ENCODE data around the gene APRT. TPM values are rescaled to one million over a fixed set of nuclear protein-coding genes. Genes with fewer than 3 reads are reported as not detected.

The APRT gene
- total RNA-seq, 4 donors from 2014 or later: 32.5 to 82.2 (median 56.3) TPM

DNA sequence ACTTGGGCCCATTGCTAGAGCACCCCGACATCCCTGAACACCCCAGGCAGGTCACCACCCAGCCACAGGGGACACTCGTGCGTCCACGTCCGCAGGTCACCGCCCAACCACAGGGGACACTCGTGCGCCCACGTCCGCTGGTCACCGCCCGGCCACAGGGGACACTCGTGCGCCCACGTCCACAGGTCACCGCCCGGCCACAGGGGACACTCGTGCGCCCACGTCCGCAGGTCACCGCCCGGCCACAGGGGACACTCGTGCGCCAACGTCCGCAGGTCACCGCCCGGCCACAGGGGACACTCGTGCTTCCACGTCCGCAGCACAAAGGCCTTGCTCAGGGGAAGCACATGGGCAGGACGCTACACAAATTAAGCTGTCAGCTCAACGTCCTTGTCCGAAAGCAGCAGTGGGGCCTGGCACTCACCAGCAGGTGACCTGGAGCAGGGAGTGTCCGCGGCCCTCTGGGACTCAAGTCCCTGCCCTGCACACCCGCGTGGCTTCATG is 27.4 kb upstream of the APRT start:
- Histone ChIP-seq H3K9me3 (no peaks in the 10 kb centered on the region), H3K36me3 (no peaks in the 10 kb centered on the region), H3K4me1 (no peaks in the 10 kb centered on the region), H3K4me3 (no peak overlapping the region), H3K27ac (no peak overlapping the region), H3K27me3 (no peaks in the 10 kb centered on the region)
- no peak for DNase-seq
- intact Hi-C loops (cut with DNase I; ENCODE audit: low total_unique reads): no loop called here
- TF ChIP-seq, protein P1, sequence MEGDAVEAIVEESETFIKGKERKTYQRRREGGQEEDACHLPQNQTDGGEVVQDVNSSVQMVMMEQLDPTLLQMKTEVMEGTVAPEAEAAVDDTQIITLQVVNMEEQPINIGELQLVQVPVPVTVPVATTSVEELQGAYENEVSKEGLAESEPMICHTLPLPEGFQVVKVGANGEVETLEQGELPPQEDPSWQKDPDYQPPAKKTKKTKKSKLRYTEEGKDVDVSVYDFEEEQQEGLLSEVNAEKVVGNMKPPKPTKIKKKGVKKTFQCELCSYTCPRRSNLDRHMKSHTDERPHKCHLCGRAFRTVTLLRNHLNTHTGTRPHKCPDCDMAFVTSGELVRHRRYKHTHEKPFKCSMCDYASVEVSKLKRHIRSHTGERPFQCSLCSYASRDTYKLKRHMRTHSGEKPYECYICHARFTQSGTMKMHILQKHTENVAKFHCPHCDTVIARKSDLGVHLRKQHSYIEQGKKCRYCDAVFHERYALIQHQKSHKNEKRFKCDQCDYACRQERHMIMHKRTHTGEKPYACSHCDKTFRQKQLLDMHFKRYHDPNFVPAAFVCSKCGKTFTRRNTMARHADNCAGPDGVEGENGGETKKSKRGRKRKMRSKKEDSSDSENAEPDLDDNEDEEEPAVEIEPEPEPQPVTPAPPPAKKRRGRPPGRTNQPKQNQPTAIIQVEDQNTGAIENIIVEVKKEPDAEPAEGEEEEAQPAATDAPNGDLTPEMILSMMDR (IDR thresholded peaks at IDR 0.05): no peak
- no peak for TF ChIP-seq POLR2A (IDR thresholded peaks at IDR 0.05)

DNA sequence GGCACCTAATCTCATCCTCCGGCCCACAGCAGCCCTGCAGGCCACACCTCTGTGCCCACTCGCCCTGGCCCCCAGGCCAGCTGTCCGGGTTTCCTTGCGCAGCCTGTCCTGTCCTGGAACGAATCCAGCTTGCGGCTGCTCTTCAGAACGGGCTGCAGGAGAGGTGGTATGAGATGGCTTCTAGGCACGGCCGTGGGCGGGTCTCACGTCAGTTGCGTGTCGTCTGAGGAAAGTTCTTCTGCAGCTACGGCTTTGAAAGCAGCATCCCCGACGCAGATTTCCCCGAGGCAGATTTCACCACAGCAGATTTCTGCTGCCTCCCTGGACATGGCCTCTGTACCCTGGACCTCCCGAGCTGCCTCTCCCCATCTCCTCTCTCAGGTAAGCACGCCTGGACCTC is 26.8 kb upstream of the APRT start:
- DNase-seq: no peak
- Histone ChIP-seq H3K9me3 (no peaks in the 10 kb centered on the region), H3K4me1 (no peaks in the 10 kb centered on the region), H3K36me3 (no peaks in the 10 kb centered on the region), H3K27me3 (no peaks in the 10 kb centered on the region), H3K4me3 (no peak overlapping the region), H3K27ac (no peak overlapping the region)
- TF ChIP-seq, protein P1 (IDR thresholded peaks at IDR 0.05): no peak
- intact Hi-C loops (cut with DNase I; ENCODE audit: low total_unique reads): no loop called here

DNA sequence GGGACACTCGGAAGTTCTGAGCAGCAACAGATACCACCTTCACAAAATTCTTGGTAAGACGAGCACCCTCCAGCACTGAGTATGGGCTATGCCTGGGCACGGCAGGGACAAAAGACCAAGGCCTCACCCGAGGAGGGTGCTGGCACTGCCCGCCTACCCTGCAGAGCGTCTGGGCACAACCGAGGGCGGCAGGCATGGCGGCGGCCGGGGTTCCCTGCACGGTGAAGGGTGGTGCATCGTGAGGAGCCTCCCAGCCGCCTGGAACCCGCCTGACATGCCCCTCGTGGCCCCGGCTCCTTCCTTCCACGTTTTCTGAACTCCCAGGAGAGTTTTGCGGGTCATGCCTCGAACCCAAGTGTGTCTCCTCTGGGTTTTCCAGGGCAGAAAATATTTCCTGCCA is 26.1 kb upstream of the APRT start:
- no peaks in the 10 kb centered on the region for H3K36me3 ChIP-seq
- TF ChIP-seq, protein P1 (IDR thresholded peaks at IDR 0.05): no peak
- no peak for TF ChIP-seq POLR2A (IDR thresholded peaks at IDR 0.05)
- no peak for DNase-seq

DNA sequence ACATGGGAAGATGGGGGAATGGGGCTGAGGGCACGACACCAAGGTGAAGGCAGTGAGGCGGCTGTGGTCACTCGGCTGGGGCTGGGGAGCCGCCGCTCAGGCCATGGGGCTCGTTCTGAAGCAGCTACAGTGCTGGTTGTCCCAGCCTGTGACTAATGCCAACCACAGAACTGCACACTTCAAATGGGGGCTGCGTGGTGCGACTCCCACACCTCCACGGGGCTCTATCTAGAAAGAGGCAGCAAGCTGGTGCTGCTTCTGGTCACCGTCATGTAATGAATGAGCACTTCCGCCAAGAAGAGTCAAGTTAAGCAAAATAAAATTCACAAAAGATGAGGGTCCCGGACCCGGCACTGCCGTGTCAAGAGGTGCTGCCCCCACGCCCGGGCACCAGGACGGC is 25.1 kb upstream of the APRT start:
- DNase-seq: no peak
- intact Hi-C loops (cut with DNase I; ENCODE audit: low total_unique reads): no loop called here
- TF ChIP-seq POLR2A (IDR thresholded peaks at IDR 0.05): no peak
- TF ChIP-seq, protein P1 (IDR thresholded peaks at IDR 0.05): no peak
- H3K4me3 ChIP-seq: no peak overlapping the region
- no peaks in the 10 kb centered on the region for H3K4me1 ChIP-seq
- H3K9me3 ChIP-seq: no peaks in the 10 kb centered on the region
- no peak overlapping the region for H3K27ac ChIP-seq
- H3K36me3 ChIP-seq: no peaks in the 10 kb centered on the region
- H3K27me3 ChIP-seq: no peaks in the 10 kb centered on the region

More for the DNA sequence above, 26.1 kb upstream of the APRT start:
- no peaks in the 10 kb centered on the region for H3K27me3 ChIP-seq
- H3K4me1 ChIP-seq: no peaks in the 10 kb centered on the region
- intact Hi-C loops (cut with DNase I; ENCODE audit: low total_unique reads): no loop called here
- no peak overlapping the region for H3K4me3 ChIP-seq
- H3K9me3 ChIP-seq: no peaks in the 10 kb centered on the region
- no peak overlapping the region for H3K27ac ChIP-seq

DNA sequence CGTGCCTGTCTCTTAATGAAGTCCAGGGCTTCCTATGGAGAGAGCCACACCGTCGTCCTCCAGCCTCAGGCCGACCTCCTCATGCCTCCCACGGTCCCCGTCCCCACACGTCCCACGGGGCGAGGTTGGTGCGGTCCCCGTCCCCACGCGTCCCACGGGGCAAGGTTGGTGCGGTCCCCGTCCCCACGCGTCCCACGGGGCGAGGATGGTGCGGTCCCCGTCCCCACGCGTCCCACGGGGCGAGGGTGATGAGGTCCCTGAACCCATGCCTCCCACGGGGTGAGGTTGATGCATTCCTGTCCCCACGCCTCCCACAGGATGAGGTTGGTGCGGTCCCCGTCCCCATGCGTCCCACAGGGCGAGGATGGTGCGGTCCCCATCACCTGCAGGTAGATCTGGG is 24.1 kb upstream of the APRT start:
- Histone ChIP-seq H3K27me3 (no peaks in the 10 kb centered on the region), H3K27ac (no peak overlapping the region), H3K4me3 (no peak overlapping the region), H3K36me3 (no peaks in the 10 kb centered on the region), H3K9me3 (no peaks in the 10 kb centered on the region), H3K4me1 (no peaks in the 10 kb centered on the region)
- no peak for TF ChIP-seq POLR2A (IDR thresholded peaks at IDR 0.05)
- TF ChIP-seq, protein P1 (IDR thresholded peaks at IDR 0.05): no peak
- intact Hi-C loops (cut with DNase I; ENCODE audit: low total_unique reads): no loop called here
- DNase-seq: no peak

All from uterus (tissue), 4 donors.